T1000 (cell line): ENCODE results near the gene FRMPD1.

Experiments
- DNase-seq: peaks from one replicate; lab custom pipeline; 2025; ENCODE audit warnings: mixed read lengths; lab: John Stamatoyannopoulos, UW

Gene FRMPD1

GRCh38 chr9:37636511-37637448 is 14.0 kb upstream of the FRMPD1 start:
- DNase-seq: no peak

- no peak for DNase-seq
Measured at GRCh38 chr9:37639109-37639762, 11.5 kb upstream of the FRMPD1 start.

- no peak for DNase-seq
Measured at GRCh38 chr9:37639841-37640240, 10.9 kb upstream of the FRMPD1 start.

- no peak for DNase-seq
Measured at GRCh38 chr9:37640246-37640645, 10.5 kb upstream of the FRMPD1 start.

- DNase-seq: no peak
Measured at GRCh38 chr9:37641331-37641730, 9.4 kb upstream of the FRMPD1 start.

GRCh38 chr9:37643214-37643613 is 7.5 kb upstream of the FRMPD1 start:
- DNase-seq: no peak

GRCh38 chr9:37645903-37646506 is 4.7 kb upstream of the FRMPD1 start:
- DNase-seq: no peak

GRCh38 chr9:37650299-37650872 is 368 bp upstream of the FRMPD1 start:
- DNase-seq: no peak

- no peak for DNase-seq
Measured at GRCh38 chr9:37652261-37652660, 1.5 kb downstream of the FRMPD1 start.

- no peak for DNase-seq
Measured at GRCh38 chr9:37653385-37653784, 2.6 kb downstream of the FRMPD1 start.

- no peak for DNase-seq
Measured at GRCh38 chr9:37656936-37657335, 6.2 kb downstream of the FRMPD1 start.

GRCh38 chr9:37660691-37661090 is 9.9 kb downstream of the FRMPD1 start:
- no peak for DNase-seq

GRCh38 chr9:37663926-37664325 is 13.2 kb downstream of the FRMPD1 start:
- DNase-seq: no peak

GRCh38 chr9:37667706-37668105 is 17.0 kb downstream of the FRMPD1 start:
- DNase-seq: no peak

GRCh38 chr9:37668116-37668601 is 17.4 kb downstream of the FRMPD1 start:
- no peak for DNase-seq

- DNase-seq: no peak
Measured at GRCh38 chr9:37669232-37669631, 18.5 kb downstream of the FRMPD1 start.

GRCh38 chr9:37675661-37676060 is 24.9 kb downstream of the FRMPD1 start:
- DNase-seq: no peak

- no peak for DNase-seq
Measured at GRCh38 chr9:37676411-37676830, 25.7 kb downstream of the FRMPD1 start.

- no peak for DNase-seq
Measured at GRCh38 chr9:37677435-37677834, 26.7 kb downstream of the FRMPD1 start.

GRCh38 chr9:37678789-37679273 is 28.1 kb downstream of the FRMPD1 start:
- no peak for DNase-seq

GRCh38 chr9:37679649-37680402 is 29.1 kb downstream of the FRMPD1 start:
- DNase-seq: no peak
